Activated CD4-positive, CD25-positive, alpha-beta regulatory T cell (primary cell): ENCODE results near the gene USP47.

Experiments
- DNase-seq, 4 experiments: peaks; one replicate each; lab custom pipeline; 2025; lab: John Stamatoyannopoulos, UW

The USP47 gene

DNA sequence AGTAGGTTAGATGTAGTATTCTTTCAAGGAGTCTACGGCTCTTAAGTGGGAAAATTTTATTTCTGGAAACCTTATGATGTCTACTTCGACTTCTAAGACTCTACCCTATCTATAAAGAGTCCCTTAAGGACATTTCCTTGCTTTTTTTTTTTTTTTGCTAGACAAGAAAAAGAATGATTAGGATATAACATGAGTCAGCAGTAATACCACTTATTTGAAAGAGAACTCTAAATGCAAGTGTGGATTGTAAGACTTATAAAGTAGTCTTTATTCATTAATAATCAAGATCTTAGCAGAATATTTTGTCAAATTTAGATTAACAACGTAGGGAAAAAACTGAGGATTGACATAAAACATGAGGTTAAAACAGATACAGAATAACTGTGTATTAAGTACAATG lies 95.7 kb downstream of the USP47 start:
- DNase-seq, result no peak

DNA sequence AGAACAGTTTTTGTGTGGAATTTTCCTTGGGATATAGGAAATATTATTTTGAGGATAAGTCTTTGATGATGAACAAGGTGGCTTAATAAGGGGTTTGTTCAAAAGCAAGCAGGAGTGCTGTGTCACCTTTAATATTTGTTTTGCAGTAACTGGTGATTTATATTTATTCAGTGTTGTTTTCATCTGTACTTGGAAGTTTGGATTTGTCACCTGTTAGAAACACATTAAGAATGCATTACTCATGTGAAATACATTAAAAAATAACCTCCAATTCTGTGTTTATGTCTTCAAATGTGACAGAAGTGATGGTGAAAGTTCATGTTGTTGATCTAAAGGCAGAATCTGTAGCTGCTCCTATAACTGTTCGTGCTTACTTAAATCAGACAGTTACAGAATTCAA lies 96.2 kb downstream of the USP47 start:
- no peak for DNase-seq

DNA sequence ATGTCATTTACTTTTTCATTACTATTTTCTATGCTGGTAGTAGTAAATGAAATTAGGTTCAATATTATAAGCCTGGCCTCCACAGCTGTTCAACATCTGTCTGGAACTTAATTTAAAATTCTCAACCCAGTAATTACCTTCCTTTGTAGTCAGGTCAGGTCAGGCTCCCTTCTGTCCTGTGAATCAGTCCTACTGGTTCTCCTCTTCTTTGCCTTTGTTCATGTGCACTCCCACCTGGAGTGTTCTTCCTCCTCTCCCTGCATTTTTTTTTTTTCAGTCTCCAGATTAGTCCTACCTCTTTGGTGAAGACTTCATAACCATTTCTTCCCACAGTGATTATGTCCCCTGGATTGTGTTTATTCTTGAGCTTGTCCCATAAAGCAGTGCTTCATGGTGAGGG lies 98.8 kb downstream of the USP47 start:
- DNase-seq, result no peak

- DNase-seq, result no peak
These were observed 100.9 kb downstream of the USP47 start for GRCh38 chr11:11942668-11943067.

DNA sequence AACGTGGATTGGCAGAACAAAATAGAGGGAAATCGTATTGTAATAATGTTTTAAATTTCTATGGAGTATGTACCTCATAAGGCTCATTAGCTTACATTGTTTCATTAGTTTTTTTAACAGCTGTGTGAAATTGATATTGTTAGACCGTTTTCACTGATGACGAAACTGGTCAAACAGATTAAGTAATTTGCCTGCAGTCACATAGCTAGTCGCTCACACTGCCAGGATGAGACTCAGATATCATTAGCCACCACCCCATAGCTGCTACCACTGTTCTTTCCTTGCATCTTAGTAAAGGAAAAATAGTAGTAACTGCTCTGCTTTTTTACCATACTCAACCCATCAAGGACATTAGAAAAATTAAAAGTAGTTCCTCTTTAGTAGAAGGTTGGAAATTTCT lies 102.7 kb downstream of the USP47 start:
- DNase-seq, result no peak

DNA sequence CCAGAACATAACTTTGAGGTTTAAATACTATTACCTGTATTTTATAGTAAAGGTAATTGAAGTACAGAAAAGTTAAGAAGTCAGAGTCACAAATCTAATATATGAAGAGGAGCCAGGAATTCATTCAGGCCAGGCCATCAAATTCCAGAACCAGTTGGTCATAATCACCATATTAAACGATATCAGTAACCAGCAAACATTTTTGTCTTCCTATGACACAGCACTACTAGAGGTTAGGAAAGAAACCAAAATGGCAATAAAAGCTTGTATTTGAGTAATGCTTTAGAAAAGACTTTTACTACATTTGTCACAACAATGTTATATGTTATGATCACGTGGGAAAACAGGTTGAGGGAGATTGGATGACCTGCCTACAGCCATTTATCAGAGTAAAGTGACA lies 104.4 kb downstream of the USP47 start:
- no peak for DNase-seq

DNA sequence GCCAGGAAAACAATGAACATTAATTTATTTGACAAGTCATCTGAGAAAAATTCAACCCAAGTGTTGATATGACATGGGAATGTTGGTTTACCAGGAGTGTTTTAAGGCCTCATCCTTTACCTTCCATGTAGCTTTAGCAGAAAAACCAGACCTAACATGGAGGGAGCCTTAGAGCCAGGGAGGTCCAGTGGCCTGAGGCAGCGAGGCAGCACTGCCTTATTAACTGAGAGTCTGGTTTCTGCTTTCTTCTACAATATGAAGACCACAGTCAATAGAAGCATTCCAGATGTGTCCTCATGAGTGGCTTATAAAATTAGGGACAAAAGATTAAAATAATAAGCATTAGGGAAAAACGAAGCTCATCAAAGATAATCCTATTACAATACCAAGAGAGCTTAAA lies 105.1 kb downstream of the USP47 start:
- DNase-seq, result no peak

DNA sequence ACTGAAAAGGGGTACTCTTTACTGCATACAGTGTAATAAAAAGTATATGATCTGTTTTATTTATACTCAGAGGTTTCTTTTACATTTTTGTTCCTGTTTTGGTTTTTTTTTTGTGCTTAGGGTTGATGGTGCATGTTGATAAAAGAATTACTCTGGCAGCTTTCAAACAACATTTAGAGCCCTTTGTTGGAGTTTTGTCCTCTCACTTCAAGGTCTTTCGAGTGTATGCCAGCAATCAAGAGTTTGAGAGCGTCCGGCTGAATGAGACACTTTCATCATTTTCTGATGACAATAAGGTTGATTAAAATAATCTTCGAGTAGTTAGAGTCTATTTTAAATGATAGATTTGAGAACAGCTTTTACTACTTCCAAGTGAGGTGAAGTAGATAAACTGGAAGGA lies 106.1 kb downstream of the USP47 start:
- DNase-seq, result no peak

GRCh38 chr11:11948242-11948947 lies 106.6 kb downstream of the USP47 start:
- no peak for DNase-seq

GRCh38 chr11:11949482-11949881 lies 107.7 kb downstream of the USP47 start:
- DNase-seq, result no peak

DNA sequence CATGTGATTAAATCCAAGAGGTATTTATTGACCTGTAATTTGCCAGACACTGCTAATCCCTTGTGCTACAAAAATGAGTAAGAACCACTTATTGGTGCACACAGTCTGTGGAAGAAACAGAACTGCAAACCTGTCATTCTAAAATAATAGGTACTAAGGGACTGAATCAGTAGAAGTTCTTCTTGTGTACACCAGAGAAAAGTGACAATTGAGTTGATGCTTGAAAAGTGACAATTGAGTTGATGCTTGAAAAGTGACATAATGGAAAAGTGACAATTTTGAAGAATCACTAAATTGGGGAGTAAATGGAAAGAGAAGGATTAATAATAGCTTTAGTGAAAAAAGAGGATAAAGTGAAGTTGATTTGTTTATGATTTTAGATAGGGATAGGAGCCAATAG lies 110.3 kb downstream of the USP47 start:
- no peak for DNase-seq

DNA sequence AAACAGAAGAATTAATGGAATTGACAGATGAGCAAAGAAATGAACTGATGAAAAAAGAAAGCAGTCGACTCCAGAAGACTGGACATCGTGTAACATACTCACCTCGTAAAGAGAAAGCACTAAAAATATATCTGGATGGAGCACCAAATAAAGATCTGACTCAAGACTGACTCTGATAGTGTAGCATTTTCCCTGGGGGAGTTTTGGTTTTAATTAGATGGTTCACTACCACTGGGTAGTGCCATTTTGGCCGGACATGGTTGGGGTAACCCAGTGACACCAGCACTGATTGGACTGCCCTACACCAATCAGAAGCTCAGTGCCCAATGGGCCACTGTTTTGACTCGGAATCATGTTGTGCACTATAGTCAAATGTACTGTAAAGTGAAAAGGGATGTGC lies 114.2 kb downstream of the USP47 start:
- no peak for DNase-seq

GRCh38 chr11:11958403-11959231 lies 116.8 kb downstream of the USP47 start:
- no peak for DNase-seq

- no peak for DNase-seq
These were observed 117.8 kb downstream of the USP47 start for GRCh38 chr11:11959601-11960000.

DNA sequence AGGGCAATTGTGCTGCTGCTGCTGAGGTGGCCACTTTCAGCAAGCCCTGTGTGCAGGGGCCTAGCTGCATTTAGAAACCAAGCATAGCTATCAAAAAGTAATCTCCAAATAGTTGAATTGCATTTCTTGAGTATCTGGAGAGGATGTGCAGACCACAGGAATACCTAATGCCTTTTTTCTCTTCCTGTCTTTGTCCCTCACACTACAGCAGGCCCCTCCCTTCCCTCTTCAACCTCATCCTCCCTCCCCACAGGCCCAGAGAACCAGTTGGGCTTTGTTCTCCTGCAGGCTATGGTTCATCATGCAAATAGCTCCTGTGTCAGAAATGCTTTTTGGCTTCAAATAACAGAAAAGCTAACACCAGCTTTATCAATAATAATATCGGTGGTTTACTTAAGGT lies 118.9 kb downstream of the USP47 start:
- no peak for DNase-seq

GRCh38 chr11:11961399-11962028 lies 119.7 kb downstream of the USP47 start:
- DNase-seq, result no peak

- DNase-seq, result no peak
These were observed 121.3 kb downstream of the USP47 start for GRCh38 chr11:11963067-11963466.

DNA sequence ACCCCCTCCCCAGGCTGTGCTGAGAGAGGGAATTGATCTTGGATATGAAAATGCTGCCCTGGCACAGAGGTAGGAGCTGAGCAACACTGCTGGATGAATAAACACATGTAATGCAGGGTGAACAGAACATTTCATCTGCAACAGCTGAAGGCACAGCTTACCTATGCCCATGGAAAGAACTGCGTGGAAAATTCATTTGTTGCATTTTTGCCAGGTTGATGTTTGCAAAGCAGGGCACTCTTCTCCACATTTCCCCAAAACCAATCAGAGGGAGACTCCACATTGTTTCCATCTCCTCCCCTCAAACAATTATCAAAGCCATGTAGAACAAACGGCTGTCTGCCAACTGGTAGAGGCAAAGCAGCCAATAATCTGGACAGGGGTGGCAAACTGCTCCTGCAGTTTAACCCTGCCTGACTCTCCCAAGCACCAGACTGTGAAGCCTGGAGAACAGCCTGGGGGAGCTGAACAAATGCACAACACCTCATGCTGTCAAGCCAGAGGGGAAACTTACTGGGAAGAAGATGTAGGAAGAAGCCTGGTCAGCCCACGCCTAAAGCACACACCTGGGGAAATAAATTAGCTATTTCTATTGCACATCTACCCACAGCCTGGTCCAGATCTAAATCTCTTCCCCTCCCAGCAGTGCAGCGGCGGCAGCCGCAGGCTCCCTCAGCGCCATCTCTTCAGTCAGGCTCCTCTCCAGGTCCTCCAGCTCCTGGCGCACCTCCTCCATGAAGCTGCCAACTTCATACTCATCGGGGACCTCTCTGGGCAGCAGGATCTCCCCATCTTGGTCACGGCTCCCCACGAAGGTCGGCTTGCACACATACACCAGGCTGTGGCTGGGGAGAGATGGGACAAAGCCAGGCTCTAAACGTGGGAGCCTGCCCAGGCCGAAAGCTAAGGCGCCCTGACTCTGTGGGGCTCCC lies 122.3 kb downstream of the USP47 start:
- DNase-seq, result no peak

GRCh38 chr11:11964774-11965150 lies 123.0 kb downstream of the USP47 start:
- no peak for DNase-seq

- no peak for DNase-seq
These were observed 123.4 kb downstream of the USP47 start for GRCh38 chr11:11965192-11965591.

DNA sequence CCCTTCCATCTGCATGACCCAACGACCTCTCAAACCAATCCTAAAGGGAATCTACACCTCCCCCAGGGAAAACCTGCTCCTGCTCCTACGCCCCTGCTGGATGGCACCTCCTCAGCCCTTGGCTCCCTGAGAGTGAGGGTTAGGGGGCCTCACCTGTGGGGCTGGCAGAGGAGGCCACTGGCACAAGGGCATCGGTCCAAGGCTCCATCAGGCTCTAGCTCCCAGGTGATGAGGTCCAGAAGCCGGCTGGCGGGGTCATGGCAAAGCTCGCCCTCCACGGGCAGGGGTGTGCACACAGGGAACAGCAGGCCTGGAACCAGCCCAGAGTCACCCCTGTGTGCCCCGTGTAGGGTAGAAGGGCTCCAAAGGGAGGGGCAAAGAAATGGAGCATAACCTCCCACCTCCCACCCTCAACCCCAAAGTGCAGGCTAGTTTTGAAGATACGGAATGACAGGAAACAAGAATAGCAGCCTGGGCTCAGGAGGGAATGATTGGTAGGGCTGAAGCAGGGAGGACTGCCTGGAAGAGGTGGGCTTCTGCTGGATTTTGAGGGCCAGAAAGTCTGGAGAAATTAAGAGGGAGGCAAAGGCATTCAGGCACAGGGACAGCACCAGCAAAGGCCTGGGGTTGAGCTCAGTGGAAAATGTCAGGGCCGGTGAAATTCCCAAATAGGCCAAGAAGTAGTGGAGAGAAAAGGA lies 124.0 kb downstream of the USP47 start:
- no peak for DNase-seq
